H9 (cell line): Measurements from ENCODE around the gene EIF4E. TPM values are rescaled to one million over a fixed set of nuclear protein-coding genes. Genes with fewer than 3 reads are reported as not detected.

Experiments
- DNase-seq: peaks from one replicate; pipeline ENCODE4 v3.0.0-alpha.2; 2017
- H2AFZ ChIP-seq: one replicate; pipeline ENCODE4 v1.6.1; 2013; ENCODE audit warnings: mild to moderate bottlenecking, low read length, control low read depth, moderate library complexity
- H2AK5ac ChIP-seq: 2 replicates; pipeline ENCODE4 v1.6.1; 2013; ENCODE audit warnings: low read length, control low read depth, mixed read lengths; ENCODE audit not compliant: insufficient read length
- H2BK120ac ChIP-seq: one replicate; pipeline ENCODE4 v1.6.1; 2013; ENCODE audit warnings: low read depth, mild to moderate bottlenecking, low read length, control low read depth, inconsistent platforms; ENCODE audit not compliant: poor library complexity, severe bottlenecking
- H2BK12ac ChIP-seq: 2 replicates; pipeline ENCODE4 v1.6.1; 2013; ENCODE audit warnings: low read length, control low read depth, mixed read lengths, low read depth; ENCODE audit not compliant: insufficient read length
- H2BK15ac ChIP-seq: 2 replicates; pipeline ENCODE4 v1.6.1; 2013; ENCODE audit warnings: low read depth, low read length, control low read depth
- H2BK20ac ChIP-seq: one replicate; pipeline ENCODE4 v1.6.1; 2013; ENCODE audit warnings: low read depth, mild to moderate bottlenecking, low read length, control low read depth, inconsistent platforms; ENCODE audit not compliant: poor library complexity, severe bottlenecking
- H2BK5ac ChIP-seq: 2 replicates; pipeline ENCODE4 v1.6.1; 2013; ENCODE audit warnings: low read length, control low read depth, mixed read lengths; ENCODE audit not compliant: insufficient read length
- H3K14ac ChIP-seq: 2 replicates; pipeline ENCODE4 v1.6.1; 2013; ENCODE audit warnings: low read length, control low read depth; ENCODE audit not compliant: insufficient read depth
- H3K18ac ChIP-seq: 2 replicates; pipeline ENCODE4 v1.6.1; 2013; ENCODE audit warnings: low read depth, mild to moderate bottlenecking, mixed read lengths, low read length, control low read depth; ENCODE audit not compliant: insufficient read length
- H3K23ac ChIP-seq: 2 replicates; pipeline ENCODE4 v1.6.1; 2013; ENCODE audit warnings: low read length, control low read depth, mixed read lengths, low read depth; ENCODE audit not compliant: insufficient read length
- H3K23me2 ChIP-seq: 2 replicates; pipeline ENCODE4 v1.6.1; 2013; ENCODE audit warnings: low read depth, mild to moderate bottlenecking, mixed read lengths, low read length, control low read depth; ENCODE audit not compliant: insufficient read length, poor library complexity, severe bottlenecking
- H3K27ac ChIP-seq: 2 replicates; pipeline ENCODE4 v1.5.1; 2013; ENCODE audit warnings: low read length, control low read depth, mixed read lengths, low read depth; ENCODE audit not compliant: insufficient read length
- H3K27me3 ChIP-seq: 2 replicates; pipeline ENCODE4 v1.6.1; 2013; ENCODE audit warnings: low read length, control low read depth, inconsistent platforms; ENCODE audit not compliant: insufficient read depth
- H3K4ac ChIP-seq: 2 replicates; pipeline ENCODE4 v1.6.1; 2013; ENCODE audit warnings: low read depth, mild to moderate bottlenecking, control low read depth, inconsistent platforms, low read length, moderate library complexity
- H3K4me1 ChIP-seq: 2 replicates; pipeline ENCODE4 v1.6.1; 2013; ENCODE audit warnings: low read length, control low read depth, inconsistent platforms; ENCODE audit not compliant: insufficient read depth
- H3K4me2 ChIP-seq: 2 replicates; pipeline ENCODE4 v1.6.1; 2013; ENCODE audit warnings: low read length, control low read depth, mixed read lengths; ENCODE audit not compliant: insufficient read length, insufficient read depth
- H3K56ac ChIP-seq: 2 replicates; pipeline ENCODE4 v1.6.1; 2013; ENCODE audit warnings: low read depth, mild to moderate bottlenecking, mixed read lengths, low read length, control low read depth; ENCODE audit not compliant: insufficient read length
- H3K79me1 ChIP-seq: 2 replicates; pipeline ENCODE4 v1.6.1; 2013; ENCODE audit warnings: low read depth, mild to moderate bottlenecking, moderate library complexity, low read length, control low read depth, inconsistent platforms; ENCODE audit not compliant: insufficient read depth, poor library complexity, severe bottlenecking
- H3K79me2 ChIP-seq: 2 replicates; pipeline ENCODE4 v1.6.1; 2013; ENCODE audit warnings: low read length, control low read depth, inconsistent platforms; ENCODE audit not compliant: insufficient read depth
- H3K9ac ChIP-seq: 2 replicates; pipeline ENCODE4 v1.6.1; 2013; ENCODE audit warnings: low read length, control low read depth, mixed read lengths; ENCODE audit not compliant: insufficient read length; ENCODE audit errors: extremely low read depth
- H3K9me3 ChIP-seq: one replicate; pipeline ENCODE4 v1.6.1; 2013; ENCODE audit warnings: low read depth, low read length, inconsistent platforms; ENCODE audit not compliant: control insufficient read depth
- H3T11ph ChIP-seq: one replicate; pipeline ENCODE4 v1.6.1; 2013; ENCODE audit warnings: mild to moderate bottlenecking, low read length, control low read depth, inconsistent platforms
- H4K20me1 ChIP-seq: one replicate; pipeline ENCODE4 v1.6.1; 2013; ENCODE audit not compliant: control insufficient read depth, insufficient read length, insufficient read depth
- H4K5ac ChIP-seq: 2 replicates; pipeline ENCODE4 v1.6.1; 2013; ENCODE audit warnings: low read depth, mild to moderate bottlenecking, mixed read lengths, low read length, control low read depth; ENCODE audit not compliant: insufficient read length
- H4K8ac ChIP-seq: replicated peaks from 2 replicates; pipeline ENCODE4 v1.6.1; 2013; ENCODE audit warnings: low read length, control low read depth, mixed read lengths, low read depth; ENCODE audit not compliant: insufficient read length
- H4K91ac ChIP-seq: 2 replicates; pipeline ENCODE4 v1.6.1; 2013; ENCODE audit warnings: low read depth, mild to moderate bottlenecking, moderate library complexity, mixed read lengths, low read length, control low read depth; ENCODE audit not compliant: insufficient read length
- H3K27ac Mint-ChIP-seq, 3 experiments: 2 replicates in 2 of 3; 3 replicates in 1 of 3; pipeline ENCODE4 v1.8.0; 2020 to 2021; ENCODE audit warnings: mixed read lengths in 3 of 3, mild to moderate bottlenecking in 1 of 3, moderate library complexity in 1 of 3
- H3K27me3 Mint-ChIP-seq: 2 replicates; pipeline ENCODE4 v1.8.0; 2021; ENCODE audit warnings: low read depth, mild to moderate bottlenecking, moderate library complexity, mixed read lengths
- H3K36me3 Mint-ChIP-seq, 3 experiments: 2 replicates in 2 of 3; 3 replicates in 1 of 3; pipeline ENCODE4 v1.8.0; 2020 to 2021; ENCODE audit warnings: low read depth in 3 of 3, mixed read lengths in 3 of 3; ENCODE audit not compliant: insufficient read depth in 1 of 3
- H3K4me1 Mint-ChIP-seq, 2 experiments: 2 replicates each; pipeline ENCODE4 v1.8.0; 2020; ENCODE audit warnings: mixed read lengths in 2 of 2
- H3K4me3 Mint-ChIP-seq, 2 experiments: 2 replicates in 1 of 2; 3 replicates in 1 of 2; pipeline ENCODE4 v1.8.0; 2020 to 2021; ENCODE audit warnings: mild to moderate bottlenecking in 2 of 2, mixed read lengths in 2 of 2, moderate library complexity in 1 of 2
- H3K9me3 Mint-ChIP-seq, 2 experiments: 2 replicates in 1 of 2; 3 replicates in 1 of 2; pipeline ENCODE4 v1.8.0; 2020; ENCODE audit warnings: mild to moderate bottlenecking in 2 of 2, mixed read lengths in 2 of 2, moderate library complexity in 1 of 2
- WGBS: extraction: QIAGEN DNeasy Blood & Tissue Kit; methylation state at CpG from one replicate; pipeline ENCODE4 v1.1.7; 2013; ENCODE audit warnings: missing lambda C conversion rate, low lambda C conversion rate, mixed read lengths; ENCODE audit not compliant: insufficient read length; ENCODE audit errors: extremely low coverage; 5-methylcytosine and 5-hydroxymethylcytosine counted together
- total RNA-seq: library from RNA; stranded (reverse); gene quantifications from 2 replicates; pipeline ENCODE4 v1.2.1, GENCODE V29; 2021
- TF ChIP-seq, protein P1 (sequence below): fragments of 200-600 bp; sonication (generic); conservative IDR thresholded peaks from 3 replicates; pipeline ENCODE4 v1.8.0; 2021; ENCODE audit warnings: antibody characterized with exemption, mild to moderate bottlenecking

The EIF4E gene
- total RNA-seq, 1 experiment from 2014 or later: 163 TPM

GRCh38 chr4:98955229-98955628 is 26.3 kb upstream of the EIF4E start:
- H3K4me3 Mint-ChIP-seq: no peak overlapping the region
- no peak overlapping the region for H3K14ac ChIP-seq
- no peaks in the 10 kb centered on the region for H4K20me1 ChIP-seq
- H3K9me3 Mint-ChIP-seq: no peaks in the 10 kb centered on the region
- H2AK5ac ChIP-seq: no peak overlapping the region
- H2AFZ ChIP-seq: no peak overlapping the region
- H4K5ac ChIP-seq: no peak overlapping the region
- H3K56ac ChIP-seq: no peak overlapping the region
- no peaks in the 10 kb centered on the region for H3K79me1 ChIP-seq
- H3K9me3 ChIP-seq: no peaks in the 10 kb centered on the region
- TF ChIP-seq, protein P1, sequence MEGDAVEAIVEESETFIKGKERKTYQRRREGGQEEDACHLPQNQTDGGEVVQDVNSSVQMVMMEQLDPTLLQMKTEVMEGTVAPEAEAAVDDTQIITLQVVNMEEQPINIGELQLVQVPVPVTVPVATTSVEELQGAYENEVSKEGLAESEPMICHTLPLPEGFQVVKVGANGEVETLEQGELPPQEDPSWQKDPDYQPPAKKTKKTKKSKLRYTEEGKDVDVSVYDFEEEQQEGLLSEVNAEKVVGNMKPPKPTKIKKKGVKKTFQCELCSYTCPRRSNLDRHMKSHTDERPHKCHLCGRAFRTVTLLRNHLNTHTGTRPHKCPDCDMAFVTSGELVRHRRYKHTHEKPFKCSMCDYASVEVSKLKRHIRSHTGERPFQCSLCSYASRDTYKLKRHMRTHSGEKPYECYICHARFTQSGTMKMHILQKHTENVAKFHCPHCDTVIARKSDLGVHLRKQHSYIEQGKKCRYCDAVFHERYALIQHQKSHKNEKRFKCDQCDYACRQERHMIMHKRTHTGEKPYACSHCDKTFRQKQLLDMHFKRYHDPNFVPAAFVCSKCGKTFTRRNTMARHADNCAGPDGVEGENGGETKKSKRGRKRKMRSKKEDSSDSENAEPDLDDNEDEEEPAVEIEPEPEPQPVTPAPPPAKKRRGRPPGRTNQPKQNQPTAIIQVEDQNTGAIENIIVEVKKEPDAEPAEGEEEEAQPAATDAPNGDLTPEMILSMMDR: no peak
- H3K27ac ChIP-seq: no peak overlapping the region
- no peak overlapping the region for H2BK120ac ChIP-seq
- no peak overlapping the region for H2BK5ac ChIP-seq
- H2BK15ac ChIP-seq: no peak overlapping the region
- no peak overlapping the region for H3K27ac Mint-ChIP-seq
- H3K4ac ChIP-seq: no peak overlapping the region
- no peak overlapping the region for H3K18ac ChIP-seq
- no peaks in the 10 kb centered on the region for H3K4me1 ChIP-seq
- H2BK12ac ChIP-seq: no peak overlapping the region
- WGBS: no CpG with 5 or more reads among the region's 6 CpGs
- H3T11ph ChIP-seq: no peak overlapping the region
- no peaks in the 10 kb centered on the region for H3K79me2 ChIP-seq
- H4K91ac ChIP-seq: no peak overlapping the region
- no peaks in the 10 kb centered on the region for H3K27me3 ChIP-seq
- H3K9ac ChIP-seq: no peak overlapping the region
- H3K4me1 Mint-ChIP-seq: peaks cover 0 to 3% of the 10 kb centered on the region in 2 experiments; a peak in 3 of 4 replicates
- H3K23me2 ChIP-seq: no peaks in the 10 kb centered on the region
- no peak overlapping the region for H4K8ac ChIP-seq
- H3K4me2 ChIP-seq: no peak overlapping the region
- DNase-seq: no peak
- H3K27me3 Mint-ChIP-seq: no peaks in the 10 kb centered on the region; the same call in 1 of the 2 replicates
- H2BK20ac ChIP-seq: no peak overlapping the region
- H3K23ac ChIP-seq: no peak overlapping the region
- H3K36me3 Mint-ChIP-seq: no peaks in the 10 kb centered on the region; a peak in 1 of 7 replicates
